ENCODE results near the gene PLCL2. TPM values are rescaled to one million over a fixed set of nuclear protein-coding genes. Genes with fewer than 3 reads are reported as not detected.

PLCL2 gene
- total and polyA plus RNA-seq, 10 of the 15 experiments (the other 5 are each of a cell fraction or from before 2014, with no cell fraction given), result 7.5 to 37.3 (median 21.7) TPM

GRCh38 chr3:17115186-17115585, 230.4 kb downstream of the PLCL2 start:
- Histone ChIP-seq H3K4me1 (ENCODE audit: control insufficient read depth, insufficient read depth, low read length) (no peaks in the 10 kb centered on the region; the same call in 1 of the 2 replicates), H2AFZ (ENCODE audit: control insufficient read depth, low read depth, low read length) (no peak overlapping the region), H3K36me3 (ENCODE audit: control insufficient read depth in 2 of 2, insufficient read depth in 2 of 2, low read length in 1 of 2) (no peaks in the 10 kb centered on the region), H3K79me2 (ENCODE audit: control insufficient read depth, insufficient read depth, low read length) (no peaks in the 10 kb centered on the region), H3K9ac (ENCODE audit: control insufficient read depth, insufficient read depth, low read length) (no peak overlapping the region), H3K27ac (ENCODE audit: control insufficient read depth, insufficient read depth) (no peak overlapping the region), H3K27me3 (replicated peaks in 1 of 2; ENCODE audit: control insufficient read depth in 2 of 2, insufficient read depth in 2 of 2, low read length in 1 of 2) (no peaks in the 10 kb centered on the region), H3K4me3 (no peak overlapping the region), H4K20me1 (ENCODE audit: control insufficient read depth, insufficient read depth) (no peaks in the 10 kb centered on the region), H3K4me2 (ENCODE audit: control insufficient read depth, insufficient read depth) (no peak overlapping the region), H3K9me3 (replicated peaks; ENCODE audit: control insufficient read depth, insufficient read depth, low read length) (no peaks in the 10 kb centered on the region; the same call in 1 of the 3 replicates)
- in situ Hi-C loops (cut with MboI), result no loop called here
- intact Hi-C loops (cut with micrococcal nuclease; ENCODE audit: unreplicated experiment), result no loop called here
- RAD21 ChIA-PET (ENCODE audit: unreplicated experiment), result no interaction called here
- ATAC-seq (no peak), DNase-seq (ENCODE audit: low read depth, low spot score) (no peak), FAIRE-seq (no peak)
- SMC1A ChIA-PET (ENCODE audit: uncharacterized antibody, unreplicated experiment), result no interaction called here
- POLR2A ChIA-PET, result no interaction called here
- 51% methylated on average over 3 of the region's 3 CpGs for whole genome bisulfite sequencing (ENCODE audit: insufficient coverage, insufficient replicate concordance, low lambda C conversion rate, missing lambda C conversion rate)
- CTCF ChIA-PET, result interaction anchor here (0.6 kb wide), 1 partner anchor 82 kb away, joined by 3 read pairs; no protein-coding TSS in a partner anchor
- BruUV-seq (replicated peaks), result no TSS peak
- TF ChIP-seq RELB (IDR thresholded peaks at IDR 0.05; ENCODE audit: low read depth), result no peak
- no peak for TF ChIP-seq CTCF (IDR thresholded peaks at IDR 0.05 in 2 of 3, conservative IDR thresholded peaks at IDR 0.05 in 1 of 3; ENCODE audit: control insufficient read depth in 2 of 3, extremely low read depth in 1 of 3, insufficient read depth in 1 of 3, low read depth in 3 of 3, low read length in 3 of 3)
- TF ChIP-seq YBX1 (IDR thresholded peaks at IDR 0.05), result no peak
- peak; percentile 29 for TF ChIP-seq BCL3 (IDR thresholded peaks at IDR 0.05; ENCODE audit: borderline replicate concordance, insufficient read depth, low read depth, low read length, poor library complexity, severe bottlenecking)

Measured in GM12878 (cell line).